CD4-positive, alpha-beta T cell treated with Interferon alpha-2 for 1 hour (primary cell): ENCODE measurements around the gene PSME3.
"Not testable (repeated sequence)": the region's sequence is repeated elsewhere in the genome, so short reads cannot be mapped to it uniquely, and the experiment has no call there.

Source experiments
- DNase-seq, 2 donors: peaks; one replicate each; pipeline ENCODE4 v3.0.0-alpha.2; 2020 to 2022

Gene PSME3

GRCh38 chr17:42851371-42852240, 18.4 kb downstream of the PSME3 start:
- DNase-seq = not testable (repeated sequence)

GRCh38 chr17:42852351-42852750, 19.2 kb downstream of the PSME3 start:
- DNase-seq = no peak

GRCh38 chr17:42853004-42853403, 19.8 kb downstream of the PSME3 start:
- no peak for DNase-seq

GRCh38 chr17:42853597-42853967, 20.4 kb downstream of the PSME3 start:
- DNase-seq = no peak

- DNase-seq = no peak
Observed at GRCh38 chr17:42853968-42854790, 21.0 kb downstream of the PSME3 start.

GRCh38 chr17:42855048-42855596, 21.9 kb downstream of the PSME3 start:
- DNase-seq = no peak

- not testable (repeated sequence) for DNase-seq
Observed at GRCh38 chr17:42856093-42856492, 22.9 kb downstream of the PSME3 start.

GRCh38 chr17:42856516-42856915, 23.3 kb downstream of the PSME3 start:
- DNase-seq = not testable (repeated sequence)

GRCh38 chr17:42857389-42857788, 24.2 kb downstream of the PSME3 start:
- DNase-seq = no peak

- DNase-seq = no peak
Observed at GRCh38 chr17:42865638-42866094, 32.5 kb downstream of the PSME3 start.

- DNase-seq = no peak
Observed at GRCh38 chr17:42866216-42866615, 33.0 kb downstream of the PSME3 start.

- no peak for DNase-seq
Observed at GRCh38 chr17:42866631-42867575, 33.7 kb downstream of the PSME3 start.

GRCh38 chr17:42867694-42868261, 34.6 kb downstream of the PSME3 start:
- not testable (repeated sequence) for DNase-seq

- DNase-seq = no peak
Observed at GRCh38 chr17:42868338-42868737, 35.1 kb downstream of the PSME3 start.

GRCh38 chr17:42871647-42872046, 38.5 kb downstream of the PSME3 start:
- DNase-seq = no peak

GRCh38 chr17:42872251-42872965, 39.2 kb downstream of the PSME3 start:
- DNase-seq = no peak

- no peak for DNase-seq
Observed at GRCh38 chr17:42873315-42873714, 40.1 kb downstream of the PSME3 start.

- not testable (repeated sequence) for DNase-seq
Observed at GRCh38 chr17:42873932-42874695, 40.9 kb downstream of the PSME3 start.

GRCh38 chr17:42877037-42877436, 43.8 kb downstream of the PSME3 start:
- no peak for DNase-seq

- no peak for DNase-seq
Observed at GRCh38 chr17:42878123-42878880, 45.1 kb downstream of the PSME3 start.
